ENCODE results near the gene LAMB2.

The LAMB2 gene

DNA sequence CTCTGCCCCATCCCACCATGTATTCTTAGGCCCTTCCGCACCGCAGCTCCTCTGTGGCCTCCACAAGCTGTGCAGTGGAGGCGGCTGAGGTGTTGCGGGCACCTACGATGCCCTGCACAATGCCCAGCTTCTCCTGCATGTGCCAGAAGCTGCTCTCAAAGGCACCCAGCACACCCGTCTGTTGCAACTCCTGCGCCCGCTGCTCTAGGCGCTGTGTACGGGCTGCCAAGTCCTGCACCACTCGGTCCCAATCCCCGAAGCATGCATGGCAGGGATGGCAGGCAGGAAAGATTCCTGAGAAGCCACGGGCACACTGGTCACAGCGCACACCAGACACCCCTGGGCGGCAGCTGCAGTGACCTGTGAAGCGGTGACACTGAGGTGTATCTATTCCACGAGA lies 9.2 kb downstream of the LAMB2 start:
- no peak for DNase-seq
- in situ Hi-C loops (cut with MboI; ENCODE audit: low pct_unique_long_range_greater_than_20kb, low sequenced_read_pairs) = no loop called here

DNA sequence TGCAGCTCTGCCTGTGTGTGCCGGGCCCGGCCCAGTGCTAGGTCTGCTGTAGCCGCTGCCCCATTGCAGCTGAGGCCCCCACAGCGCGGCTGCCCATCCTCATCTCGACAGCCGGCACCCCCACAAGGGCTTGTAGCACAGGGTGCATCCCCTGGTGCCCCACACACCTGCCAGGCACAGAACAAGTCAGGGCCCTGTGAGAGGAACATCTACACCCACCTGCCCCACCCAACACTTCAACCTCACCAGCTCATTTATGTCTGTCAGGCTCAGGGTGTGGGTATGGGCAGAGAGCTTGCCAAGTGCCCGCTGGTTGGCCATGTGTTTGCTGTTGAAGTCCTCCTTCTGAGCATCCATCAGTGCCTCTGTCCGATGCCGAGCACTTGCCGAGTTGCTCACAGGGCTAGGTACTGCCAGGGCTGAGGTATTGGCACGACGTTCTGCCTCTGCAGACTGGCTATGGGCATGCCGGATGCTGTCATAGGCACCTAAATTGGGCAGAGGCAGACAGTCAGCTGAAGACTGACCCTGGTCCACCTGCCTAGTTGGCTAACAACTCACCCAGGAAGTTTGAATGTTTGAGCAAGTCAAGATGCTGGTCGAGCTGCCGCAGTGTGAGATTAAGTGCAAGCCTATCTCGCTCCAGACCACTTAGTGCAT lies 9.8 kb downstream of the LAMB2 start:
- in situ Hi-C loops (cut with MboI; ENCODE audit: low pct_unique_long_range_greater_than_20kb, low sequenced_read_pairs) = no loop called here

DNA sequence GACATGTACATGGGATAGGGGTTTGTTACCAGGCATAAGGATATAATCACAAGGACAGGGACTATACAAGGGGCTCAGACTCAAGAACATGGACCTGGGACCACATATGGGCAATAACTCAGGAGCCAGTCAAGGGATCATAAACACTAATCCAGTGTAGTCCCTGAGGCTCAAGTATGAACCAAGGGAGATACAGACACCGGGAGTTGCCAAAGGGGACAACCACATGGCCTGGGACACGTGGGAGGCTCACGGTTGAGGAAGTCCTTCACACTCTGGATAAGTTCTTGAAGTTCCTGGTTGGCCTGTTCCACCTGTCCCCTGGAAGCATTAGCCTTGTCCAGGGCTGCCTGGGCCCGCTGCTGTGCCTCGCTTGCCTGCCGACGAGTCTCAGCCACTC lies 10.4 kb downstream of the LAMB2 start:
- no peak for DNase-seq
- in situ Hi-C loops (cut with MboI; ENCODE audit: low pct_unique_long_range_greater_than_20kb, low sequenced_read_pairs) = no loop called here

More for the DNA sequence above, 9.8 kb downstream of the LAMB2 start:
- no peak for DNase-seq

DNA sequence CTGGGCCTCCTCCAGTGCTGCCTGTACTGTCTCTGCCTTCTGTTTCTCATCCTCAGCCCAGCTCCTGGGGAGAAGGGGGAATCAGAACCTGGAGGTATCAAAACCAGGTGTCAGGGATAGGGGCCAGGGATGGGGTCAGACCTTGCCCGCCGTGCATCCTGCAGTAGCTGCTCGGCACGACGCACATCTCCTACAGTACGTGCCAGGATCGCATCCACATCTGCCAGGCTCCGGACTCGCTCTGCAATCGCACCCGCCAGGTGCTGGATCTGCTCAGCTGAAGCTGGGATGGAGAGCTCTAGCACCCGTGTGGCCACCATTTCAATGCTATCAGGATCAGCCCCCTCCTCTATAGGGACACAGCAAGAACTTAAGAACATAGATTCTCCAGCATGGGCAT lies 10.8 kb downstream of the LAMB2 start:
- in situ Hi-C loops (cut with MboI; ENCODE audit: low pct_unique_long_range_greater_than_20kb, low sequenced_read_pairs) = no loop called here
- no peak for DNase-seq

DNA sequence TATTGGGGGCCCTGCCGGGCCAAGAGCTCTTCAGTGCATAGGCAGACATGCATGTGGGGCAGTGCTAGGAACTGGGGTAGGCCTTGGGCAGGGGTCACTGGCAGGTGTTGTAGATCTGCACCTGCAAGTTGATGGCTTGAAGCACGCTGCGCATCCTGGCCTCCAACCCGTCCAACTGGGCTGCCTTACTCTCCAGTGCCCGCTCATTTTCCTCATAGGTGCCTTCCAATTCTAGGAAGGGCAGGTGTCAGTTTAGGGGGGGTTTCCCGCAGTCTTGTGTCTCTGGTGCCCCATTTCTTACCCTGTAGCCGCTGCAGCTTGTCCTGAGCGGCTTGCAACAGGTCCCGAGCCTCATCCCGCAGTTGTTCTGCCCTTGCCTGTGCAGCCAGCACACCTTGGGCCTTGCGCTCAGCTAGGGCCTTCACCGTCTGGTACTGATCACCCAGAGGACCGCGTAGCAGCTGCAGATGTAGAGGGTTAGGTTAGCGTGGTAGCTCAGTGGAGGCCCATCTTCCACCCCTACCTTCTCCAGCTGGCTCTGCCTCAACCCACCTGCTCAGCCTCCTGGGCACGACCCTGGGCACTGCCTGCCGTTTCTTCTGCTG lies 11.6 kb downstream of the LAMB2 start:
- no peak for DNase-seq
- in situ Hi-C loops (cut with MboI; ENCODE audit: low pct_unique_long_range_greater_than_20kb, low sequenced_read_pairs) = no loop called here

DNA sequence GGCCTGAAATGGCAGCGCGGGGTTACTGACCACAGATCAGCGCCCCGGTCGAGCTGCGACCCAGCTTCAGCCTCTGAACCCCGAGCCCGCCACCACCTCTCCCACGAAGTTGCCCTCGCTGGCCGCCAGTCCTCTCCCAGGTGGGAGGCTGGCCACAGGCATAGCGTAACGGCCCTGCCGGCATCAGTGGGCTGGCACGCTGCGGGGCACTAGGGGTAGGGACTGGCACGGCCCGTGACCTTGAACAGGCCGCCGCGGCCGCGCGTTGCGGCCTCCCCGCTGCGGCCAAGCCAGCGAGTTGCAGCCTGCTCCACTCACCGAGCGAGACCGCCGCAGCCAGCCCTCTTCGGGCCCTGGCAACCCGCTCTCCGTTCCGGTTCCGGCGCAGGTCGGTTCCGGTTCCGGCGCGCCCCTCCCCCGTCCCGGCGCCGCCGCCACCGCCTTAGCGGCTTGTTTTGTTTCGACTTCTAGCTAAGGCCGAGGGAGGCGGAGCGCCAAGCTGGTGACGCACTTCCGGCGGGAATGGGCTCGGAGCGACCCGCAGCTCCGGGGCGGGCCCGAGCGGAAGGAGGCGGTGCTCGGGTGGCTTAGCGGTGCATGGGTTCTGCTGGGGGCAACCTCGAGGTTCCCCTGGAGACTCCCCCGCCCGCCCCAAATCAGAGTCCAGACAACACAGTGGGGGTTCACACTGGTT lies 12.3 kb downstream of the LAMB2 start, which contains the start of gene USP19:
Gene USP19 (minus strand): TSS at position 386 of the 694 bp plus-strand sequence. CDS start 1,678 bp downstream, outside the sequence.
- in situ Hi-C loops (cut with MboI; ENCODE audit: low pct_unique_long_range_greater_than_20kb, low sequenced_read_pairs) = no loop called here
- DNase-seq = peak; percentile 96

DNA sequence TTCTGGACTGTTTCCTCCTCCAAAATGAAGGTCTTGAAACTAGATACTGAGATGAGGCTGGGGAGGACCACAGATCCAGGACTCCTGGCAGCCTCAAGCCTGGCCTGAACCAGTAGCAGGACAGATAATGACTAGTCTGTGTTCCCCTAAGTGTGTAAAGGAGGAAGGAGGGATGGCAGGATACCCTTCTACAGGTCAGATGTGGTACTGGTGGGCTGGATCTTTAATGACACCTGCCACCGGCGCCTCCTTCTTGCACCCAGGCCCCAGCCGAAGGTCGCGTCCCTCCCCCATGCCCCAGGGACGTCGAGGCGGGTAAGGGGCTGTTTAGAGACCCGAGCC lies 12.8 kb downstream of the LAMB2 start:
- in situ Hi-C loops (cut with MboI; ENCODE audit: low pct_unique_long_range_greater_than_20kb, low sequenced_read_pairs) = no loop called here
- no peak for DNase-seq

DNA sequence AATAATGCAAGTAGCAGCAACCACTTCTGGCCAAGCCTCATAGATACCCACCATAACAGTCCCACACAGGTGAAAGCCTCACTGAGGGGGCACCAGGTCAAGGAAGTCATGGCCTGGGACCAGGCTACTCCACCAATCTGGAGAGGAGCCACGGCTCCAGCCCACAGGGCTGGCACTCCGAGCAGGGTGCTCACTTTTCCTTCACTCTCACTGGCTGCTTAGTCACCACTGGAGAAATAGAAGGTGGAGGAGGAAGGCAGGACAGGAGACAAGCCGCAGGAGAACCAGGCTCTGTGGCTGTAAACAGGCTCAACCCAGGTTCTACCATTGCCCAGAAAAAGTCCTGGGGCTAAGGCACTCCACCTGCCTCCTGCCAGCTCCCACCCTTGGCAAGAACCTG lies 13.4 kb downstream of the LAMB2 start:
- in situ Hi-C loops (cut with MboI; ENCODE audit: low pct_unique_long_range_greater_than_20kb, low sequenced_read_pairs) = no loop called here
- DNase-seq = no peak

DNA sequence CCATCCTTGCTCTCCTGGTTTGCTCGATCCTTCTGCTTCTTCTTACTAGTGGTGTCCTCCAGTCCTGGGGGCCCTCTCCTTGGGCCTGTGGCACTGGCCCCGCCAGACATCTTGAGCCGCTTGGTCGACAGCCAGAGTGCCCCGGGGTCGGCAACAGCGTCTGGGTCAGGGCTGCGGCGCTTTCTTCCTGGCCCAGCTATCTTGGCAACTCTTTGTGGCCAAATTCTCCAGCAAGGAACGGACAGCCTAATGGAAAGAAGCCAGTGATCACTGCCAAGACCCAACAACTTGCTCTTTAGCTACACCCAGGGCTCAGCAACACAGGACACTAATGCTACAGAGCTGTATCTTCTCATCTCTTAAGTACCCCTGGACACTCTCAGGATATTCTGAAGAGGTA lies 13.8 kb downstream of the LAMB2 start:
- DNase-seq = no peak
- in situ Hi-C loops (cut with MboI; ENCODE audit: low pct_unique_long_range_greater_than_20kb, low sequenced_read_pairs) = no loop called here

DNA sequence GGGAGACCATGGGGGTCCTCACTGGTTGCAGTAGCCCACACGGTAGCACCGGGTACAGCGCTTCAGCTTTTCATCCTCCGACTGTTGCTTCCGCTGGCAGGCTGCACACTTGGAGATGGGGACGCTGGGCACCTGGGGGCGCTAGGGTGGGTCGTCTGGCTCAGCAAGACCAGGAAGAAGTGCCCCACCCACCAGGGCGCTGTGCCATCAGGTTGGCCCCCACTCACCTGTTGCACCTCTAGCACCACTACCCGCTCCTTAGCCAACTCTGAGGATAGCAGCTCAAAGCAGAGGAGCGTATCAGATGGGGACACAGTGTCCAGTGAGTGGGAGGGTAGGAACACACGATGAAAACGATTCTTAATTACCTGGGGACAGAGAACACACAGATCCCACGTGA lies 20.6 kb downstream of the LAMB2 start:
- no peak for DNase-seq
- in situ Hi-C loops (cut with MboI; ENCODE audit: low pct_unique_long_range_greater_than_20kb, low sequenced_read_pairs) = no loop called here

DNA sequence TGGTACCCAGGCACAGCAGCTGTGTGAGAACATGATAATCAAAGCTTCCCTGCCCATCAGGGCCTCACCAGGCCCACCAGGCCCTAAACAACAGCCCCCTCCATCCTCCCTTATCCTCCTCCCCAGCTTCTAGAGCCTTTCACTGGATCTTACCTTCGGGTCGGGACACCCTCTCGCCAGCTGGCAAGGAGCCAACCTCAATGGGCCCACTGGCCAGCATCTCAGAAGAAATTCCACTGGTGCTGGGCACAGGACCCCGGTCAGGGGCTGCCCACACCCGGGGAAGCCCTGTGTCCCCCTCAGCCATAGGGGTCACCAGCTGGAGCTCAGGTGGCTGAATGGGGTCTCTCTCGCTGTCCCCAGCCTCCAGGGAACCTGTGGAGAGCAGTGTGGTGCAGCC lies 21.5 kb downstream of the LAMB2 start:
- in situ Hi-C loops (cut with MboI; ENCODE audit: low pct_unique_long_range_greater_than_20kb, low sequenced_read_pairs) = no loop called here
- no peak for DNase-seq

DNA sequence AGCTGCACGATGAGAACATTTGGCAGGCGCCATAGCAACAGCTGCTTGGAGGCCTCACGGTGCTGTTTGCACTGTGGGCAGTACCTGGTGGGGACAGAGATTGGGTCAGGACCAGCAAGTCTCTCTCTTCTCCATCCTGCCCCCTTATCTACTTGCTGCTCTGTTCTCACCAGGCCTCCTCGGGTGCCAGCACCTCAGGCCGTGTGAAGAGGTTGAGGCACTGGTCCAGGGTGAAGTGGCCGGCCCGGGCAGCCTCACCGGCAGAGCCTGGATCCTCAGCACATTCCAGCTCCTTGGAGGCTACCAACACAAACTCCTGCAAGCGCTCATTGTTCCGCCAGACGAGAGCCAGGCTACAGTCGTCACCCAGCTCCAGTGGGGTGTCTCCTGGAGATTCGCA lies 22.1 kb downstream of the LAMB2 start:
- in situ Hi-C loops (cut with MboI; ENCODE audit: low pct_unique_long_range_greater_than_20kb, low sequenced_read_pairs) = no loop called here
- no peak for DNase-seq

DNA sequence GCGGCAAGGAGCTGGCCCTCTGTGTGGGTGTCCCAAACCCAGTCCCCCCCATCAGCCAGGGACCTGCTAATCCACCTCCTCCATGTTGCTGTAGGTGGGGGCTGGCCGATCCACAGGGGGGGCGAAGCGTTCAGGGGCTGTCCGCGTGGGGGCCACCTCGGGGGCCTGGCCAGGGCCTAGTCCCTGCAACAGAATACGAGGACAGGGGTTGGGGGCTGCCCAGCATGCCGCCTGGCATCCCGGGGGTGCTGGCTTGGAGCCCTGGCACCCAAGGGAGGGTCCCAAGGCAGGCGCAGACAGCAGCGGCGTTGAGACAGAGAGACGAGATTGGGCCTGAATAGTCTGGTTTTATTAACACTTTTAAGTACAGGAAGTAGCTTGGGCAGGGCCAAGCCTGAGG lies 24.5 kb downstream of the LAMB2 start:
- in situ Hi-C loops (cut with MboI; ENCODE audit: low pct_unique_long_range_greater_than_20kb, low sequenced_read_pairs) = no loop called here
- no peak for DNase-seq

DNA sequence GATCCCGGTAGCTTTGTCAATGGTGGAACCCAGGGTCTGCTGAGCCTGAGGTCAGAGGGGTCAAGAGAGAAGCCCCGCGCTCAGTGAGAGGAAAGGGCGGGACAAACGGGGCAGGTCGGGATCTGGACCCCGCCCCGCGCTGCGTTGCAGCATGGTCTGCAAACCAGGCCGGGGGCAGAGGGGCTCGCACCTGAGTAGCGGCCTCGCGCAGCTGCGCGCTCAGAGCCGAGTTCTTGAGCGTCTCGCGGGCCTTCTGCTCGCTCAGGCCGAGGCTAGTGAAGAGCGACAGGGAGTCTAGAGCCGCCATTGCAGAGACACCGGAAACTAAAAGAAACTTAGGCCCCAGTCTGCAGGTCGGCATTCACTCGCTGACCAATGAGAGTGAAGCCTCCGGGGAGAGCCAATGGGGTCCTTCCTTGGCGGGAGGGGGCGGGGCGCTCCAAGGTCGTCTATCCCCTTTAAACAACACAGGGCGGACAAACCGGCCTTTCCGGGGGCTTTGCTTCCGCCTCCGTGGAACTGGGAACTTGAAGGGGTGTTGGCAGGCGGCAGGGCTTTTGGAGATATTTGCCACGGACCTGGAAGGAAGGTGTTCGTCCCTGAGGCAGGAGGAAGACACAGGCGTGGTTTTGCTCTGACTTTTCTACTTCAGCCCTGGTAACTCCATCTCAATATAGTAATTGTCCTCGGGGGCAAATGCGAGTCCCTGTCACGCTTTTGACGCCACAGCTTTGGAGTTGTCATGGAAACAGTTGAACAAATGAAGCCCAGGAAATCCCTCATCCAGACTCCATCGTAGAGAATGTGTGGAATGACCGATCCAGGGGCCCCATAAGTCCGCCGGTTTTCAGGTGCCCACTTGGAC lies 28.2 kb downstream of the LAMB2 start, which contains the start of gene QARS1:
Gene QARS1 (minus strand): TSS at position 331 of the 865 bp plus-strand sequence. CDS start 24 bp downstream, at position 307.
- in situ Hi-C loops (cut with MboI; ENCODE audit: low pct_unique_long_range_greater_than_20kb, low sequenced_read_pairs) = no loop called here

DNA sequence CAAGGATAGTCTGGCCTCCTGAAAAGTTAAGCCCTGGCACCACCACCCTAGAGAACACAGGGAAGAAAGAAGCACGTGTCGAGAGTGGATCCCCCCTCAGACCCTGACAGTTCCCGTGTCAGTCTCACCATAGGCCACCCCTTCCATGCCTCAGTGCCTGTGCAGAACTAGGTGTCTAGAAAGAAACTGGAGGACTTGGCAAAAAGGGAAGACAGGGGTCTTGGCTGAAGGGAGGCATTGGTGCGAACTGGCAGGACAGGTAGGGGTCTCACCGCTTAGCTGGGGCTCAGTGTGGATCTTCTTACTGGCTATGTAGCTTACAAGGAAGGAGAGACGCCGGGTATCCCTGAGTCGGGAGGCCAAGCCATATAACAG lies 28.8 kb downstream of the LAMB2 start:
- DNase-seq = no peak
- in situ Hi-C loops (cut with MboI; ENCODE audit: low pct_unique_long_range_greater_than_20kb, low sequenced_read_pairs) = no loop called here

More for the DNA sequence above, 28.2 kb downstream of the LAMB2 start, which contains the start of gene QARS1:
- peak; percentile 94 for DNase-seq

DNA sequence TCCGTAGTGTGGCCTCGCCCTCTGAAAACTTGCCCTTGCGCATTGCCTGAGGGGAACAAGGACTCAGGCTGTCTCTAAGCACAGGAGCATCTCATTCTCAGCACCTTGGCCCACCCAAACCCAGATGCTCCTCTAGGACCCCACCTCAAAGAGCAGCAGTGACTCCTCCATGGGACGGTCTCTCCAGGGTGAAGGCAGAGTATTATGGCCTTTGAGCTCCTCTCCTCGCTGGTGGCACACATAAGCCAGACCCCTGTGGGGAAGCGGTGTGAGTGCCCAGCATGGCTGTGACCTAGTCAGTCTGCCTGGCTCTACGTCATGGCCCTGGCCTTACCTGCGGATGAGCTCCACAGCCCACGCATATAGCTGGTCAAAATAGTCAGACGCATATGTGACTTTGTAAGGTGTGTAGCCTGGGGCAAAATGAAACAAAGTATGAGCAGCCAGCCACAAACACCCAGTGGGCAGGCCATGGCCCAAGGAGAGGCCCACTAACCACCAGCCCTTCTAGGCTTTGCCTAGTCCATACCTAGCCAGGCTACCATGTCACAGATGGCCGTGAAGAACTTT lies 32.7 kb downstream of the LAMB2 start:
- in situ Hi-C loops (cut with MboI; ENCODE audit: low pct_unique_long_range_greater_than_20kb, low sequenced_read_pairs) = no loop called here
- no peak for DNase-seq

DNA sequence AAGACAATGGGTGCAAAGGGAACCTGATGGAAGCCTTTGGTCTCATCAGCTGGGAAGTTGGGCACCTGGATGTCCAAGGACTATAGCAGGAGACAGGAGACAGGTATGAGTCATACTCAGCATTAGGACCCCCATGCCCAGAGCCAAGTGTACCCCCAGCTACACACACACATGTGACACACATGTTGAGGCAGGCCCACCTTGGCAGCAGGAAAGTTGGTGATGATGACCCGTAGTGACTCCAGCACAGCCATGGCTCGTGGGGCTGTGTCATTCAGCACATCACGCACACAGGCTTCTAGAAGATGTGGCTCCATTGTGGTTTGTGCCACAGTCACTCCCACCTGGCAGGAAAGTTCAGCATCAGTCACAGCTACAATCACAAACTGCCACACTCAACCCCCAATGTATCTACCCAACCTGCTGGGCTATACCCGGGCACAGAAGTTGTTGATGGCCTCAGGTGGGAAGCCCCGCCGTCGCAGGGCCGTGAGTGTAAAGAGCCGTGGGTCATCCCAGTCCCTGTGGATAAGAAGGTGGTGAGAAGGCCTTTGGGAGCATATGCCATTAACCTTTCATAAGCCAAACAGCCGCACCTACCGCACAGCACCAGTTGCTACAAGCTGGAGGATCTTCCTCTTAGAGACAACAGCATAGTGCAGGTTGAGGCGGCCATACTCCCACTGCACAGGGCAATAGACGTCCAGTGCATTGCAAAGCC lies 33.8 kb downstream of the LAMB2 start:
- in situ Hi-C loops (cut with MboI; ENCODE audit: low pct_unique_long_range_greater_than_20kb, low sequenced_read_pairs) = no loop called here
- no peak for DNase-seq

DNA sequence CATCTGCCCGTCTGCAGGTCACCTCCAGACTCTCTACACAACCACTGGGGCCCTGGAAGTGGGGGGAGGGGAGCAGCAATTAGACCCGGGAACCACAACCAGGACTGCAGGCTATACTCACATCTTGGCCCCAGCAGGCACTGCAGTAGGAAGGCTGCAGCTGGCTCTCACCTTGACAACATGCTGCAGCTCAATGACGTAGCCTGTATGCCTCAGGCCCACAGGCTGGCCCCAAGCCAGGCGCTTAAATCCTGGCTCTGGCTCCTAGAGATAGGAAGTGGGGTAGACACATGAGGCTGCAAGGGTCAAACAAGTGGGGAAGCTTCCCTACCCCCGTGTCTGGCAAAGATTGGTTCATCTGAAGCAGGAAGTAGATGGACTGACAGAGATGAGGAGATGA lies 34.4 kb downstream of the LAMB2 start:
- in situ Hi-C loops (cut with MboI; ENCODE audit: low pct_unique_long_range_greater_than_20kb, low sequenced_read_pairs) = no loop called here
- DNase-seq = no peak

Data from KBM-7 (cell line).